ENCODE results near the gene CABYR. TPM values are rescaled to one million over a fixed set of nuclear protein-coding genes. Genes with fewer than 3 reads are reported as not detected.

The CABYR gene
- total RNA-seq, 1 experiment from 2014 or later = 15.6 TPM

- no peak for DNase-seq (ENCODE audit: low read depth)
Measured at GRCh38 chr18:24189664-24190346, 50.9 kb downstream of the CABYR start.

- DNase-seq (ENCODE audit: low read depth) = peak; percentile 29
Measured at GRCh38 chr18:24190590-24190989, 51.7 kb downstream of the CABYR start.

GRCh38 chr18:24195296-24196053, 56.6 kb downstream of the CABYR start:
- no peak for DNase-seq (ENCODE audit: low read depth)

GRCh38 chr18:24196764-24197163, 57.9 kb downstream of the CABYR start:
- DNase-seq (ENCODE audit: low read depth) = no peak

GRCh38 chr18:24197412-24197811, 58.5 kb downstream of the CABYR start:
- no peak for DNase-seq (ENCODE audit: low read depth)

- no peak for DNase-seq (ENCODE audit: low read depth)
Measured at GRCh38 chr18:24198461-24198860, 59.6 kb downstream of the CABYR start.

- no peak for DNase-seq (ENCODE audit: low read depth)
Measured at GRCh38 chr18:24199372-24199962, 60.6 kb downstream of the CABYR start.

GRCh38 chr18:24200494-24201290, 61.8 kb downstream of the CABYR start:
- DNase-seq (ENCODE audit: low read depth) = no peak

- no peak for DNase-seq (ENCODE audit: low read depth)
Measured at GRCh38 chr18:24201699-24202687, 63.1 kb downstream of the CABYR start.

GRCh38 chr18:24204904-24205303, 66.0 kb downstream of the CABYR start:
- DNase-seq (ENCODE audit: low read depth) = no peak

- no peak for DNase-seq (ENCODE audit: low read depth)
Measured at GRCh38 chr18:24208270-24209035, 69.6 kb downstream of the CABYR start.

GRCh38 chr18:24209558-24209957, 70.7 kb downstream of the CABYR start:
- DNase-seq (ENCODE audit: low read depth) = peak; percentile 24

Other genes with a start within 250 kb of the CABYR start
- gene TTC39C, start 124.3 kb upstream of the CABYR start, total RNA-seq (2014; rRNA removed; shearing (Covaris generic)) = 18.1 and 19.0 TPM in 2 replicates

Measured in RPMI7951 (cell line).